Keratinocyte (primary cell): ENCODE measurements around the gene NECTIN2.

Experiments used
- EZH2 ChIP-seq: IDR thresholded peaks from one replicate; pipeline ENCODE4 v1.6.1; 2012; ENCODE audit warnings: inconsistent platforms, mild to moderate bottlenecking, low read length, moderate library complexity
- TF ChIP-seq, protein P1 (sequence below), 3 experiments: IDR thresholded peaks in 1 of 3; conservative IDR thresholded peaks in 1 of 3; optimal IDR thresholded peaks in 1 of 3; 2 replicates in 2 of 3; 3 replicates in 1 of 3; pipeline versions ENCODE3 to v1.5.1; 2011; ENCODE audit warnings: low read length in 3 of 3, mild to moderate bottlenecking in 3 of 3, moderate library complexity in 2 of 3, control low read depth in 1 of 3, inconsistent platforms in 1 of 3; ENCODE audit not compliant: insufficient read depth in 2 of 3; ENCODE audit errors: extremely low read depth in 1 of 3

DNA sequence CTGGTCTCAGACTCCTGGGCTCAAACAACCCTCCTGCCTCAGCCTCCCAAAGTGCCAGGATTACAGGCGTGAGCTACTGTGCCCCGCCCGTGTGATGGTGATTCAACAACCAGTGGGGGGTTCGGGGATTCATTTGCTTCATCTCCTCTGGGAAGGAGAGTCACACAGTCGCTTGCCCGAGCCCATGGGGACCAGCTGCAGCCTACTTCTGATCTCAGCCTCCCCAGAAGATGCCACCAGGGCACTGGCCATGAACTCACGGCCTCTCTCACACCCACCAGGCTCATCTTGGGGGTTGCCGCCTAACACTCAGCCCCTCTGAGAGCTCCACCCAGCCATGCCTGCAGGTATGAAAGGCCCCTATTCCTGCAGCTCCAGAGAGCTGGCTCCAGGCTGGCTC, 51.7 kb downstream of the NECTIN2 start:
- TF ChIP-seq, protein P1, sequence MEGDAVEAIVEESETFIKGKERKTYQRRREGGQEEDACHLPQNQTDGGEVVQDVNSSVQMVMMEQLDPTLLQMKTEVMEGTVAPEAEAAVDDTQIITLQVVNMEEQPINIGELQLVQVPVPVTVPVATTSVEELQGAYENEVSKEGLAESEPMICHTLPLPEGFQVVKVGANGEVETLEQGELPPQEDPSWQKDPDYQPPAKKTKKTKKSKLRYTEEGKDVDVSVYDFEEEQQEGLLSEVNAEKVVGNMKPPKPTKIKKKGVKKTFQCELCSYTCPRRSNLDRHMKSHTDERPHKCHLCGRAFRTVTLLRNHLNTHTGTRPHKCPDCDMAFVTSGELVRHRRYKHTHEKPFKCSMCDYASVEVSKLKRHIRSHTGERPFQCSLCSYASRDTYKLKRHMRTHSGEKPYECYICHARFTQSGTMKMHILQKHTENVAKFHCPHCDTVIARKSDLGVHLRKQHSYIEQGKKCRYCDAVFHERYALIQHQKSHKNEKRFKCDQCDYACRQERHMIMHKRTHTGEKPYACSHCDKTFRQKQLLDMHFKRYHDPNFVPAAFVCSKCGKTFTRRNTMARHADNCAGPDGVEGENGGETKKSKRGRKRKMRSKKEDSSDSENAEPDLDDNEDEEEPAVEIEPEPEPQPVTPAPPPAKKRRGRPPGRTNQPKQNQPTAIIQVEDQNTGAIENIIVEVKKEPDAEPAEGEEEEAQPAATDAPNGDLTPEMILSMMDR (optimal IDR thresholded peaks at IDR 0.05 in 1 of 3, IDR thresholded peaks at IDR 0.05 in 1 of 3, conservative IDR thresholded peaks at IDR 0.05 in 1 of 3; ENCODE audit: extremely low read depth in 1 of 3, insufficient read depth in 2 of 3, low read length in 3 of 3) = no peak
- no peak for TF ChIP-seq EZH2
